ENCODE measurements around the gene TIAL1.

- no peak for TF ChIP-seq CTCF (conservative IDR thresholded peaks at IDR 0.05)
- TF ChIP-seq EZH2 (IDR thresholded peaks at IDR 0.05; ENCODE audit: low read depth): no peak
Measured at GRCh38 chr10:119620241-119621077, 23.7 kb upstream of the TIAL1 start.
